ENCODE data around the gene TMEM82.

Gene TMEM82

DNA sequence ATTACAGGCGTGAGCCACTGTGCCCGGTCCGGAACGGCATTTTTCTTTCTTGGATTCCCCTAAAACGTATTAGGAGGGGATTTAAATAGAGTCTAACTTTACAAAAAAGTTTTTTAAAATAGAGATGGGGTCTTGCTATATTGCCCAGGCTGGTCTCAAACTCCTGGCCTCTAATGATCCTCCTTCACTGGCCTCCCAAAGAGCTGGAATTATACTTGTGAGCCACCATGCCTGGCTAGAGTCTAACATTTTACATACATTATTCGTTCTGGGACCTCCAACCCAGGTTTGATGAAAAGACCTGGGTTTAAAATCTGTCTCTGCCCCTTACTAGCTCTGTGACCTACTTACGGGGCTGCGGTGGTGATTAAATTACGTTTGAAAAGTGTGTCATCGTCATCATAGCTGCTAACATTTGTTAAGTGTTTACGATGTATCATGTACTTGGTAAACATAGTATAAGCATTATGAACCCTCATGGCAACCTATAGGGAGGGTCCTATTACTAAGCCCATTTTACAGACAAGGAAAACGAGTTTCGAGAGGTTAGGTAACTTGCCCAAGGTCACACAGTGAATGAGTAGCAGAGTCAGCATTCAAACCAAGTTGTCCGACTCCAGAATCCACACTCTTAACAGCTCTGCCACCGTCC, 33.7 kb upstream of the TMEM82 start:
- no peak for TF ChIP-seq EZH2 (IDR thresholded peaks at IDR 0.05; ENCODE audit: borderline replicate concordance, low read depth, low read length, severe bottlenecking)
- TF ChIP-seq, protein P1, sequence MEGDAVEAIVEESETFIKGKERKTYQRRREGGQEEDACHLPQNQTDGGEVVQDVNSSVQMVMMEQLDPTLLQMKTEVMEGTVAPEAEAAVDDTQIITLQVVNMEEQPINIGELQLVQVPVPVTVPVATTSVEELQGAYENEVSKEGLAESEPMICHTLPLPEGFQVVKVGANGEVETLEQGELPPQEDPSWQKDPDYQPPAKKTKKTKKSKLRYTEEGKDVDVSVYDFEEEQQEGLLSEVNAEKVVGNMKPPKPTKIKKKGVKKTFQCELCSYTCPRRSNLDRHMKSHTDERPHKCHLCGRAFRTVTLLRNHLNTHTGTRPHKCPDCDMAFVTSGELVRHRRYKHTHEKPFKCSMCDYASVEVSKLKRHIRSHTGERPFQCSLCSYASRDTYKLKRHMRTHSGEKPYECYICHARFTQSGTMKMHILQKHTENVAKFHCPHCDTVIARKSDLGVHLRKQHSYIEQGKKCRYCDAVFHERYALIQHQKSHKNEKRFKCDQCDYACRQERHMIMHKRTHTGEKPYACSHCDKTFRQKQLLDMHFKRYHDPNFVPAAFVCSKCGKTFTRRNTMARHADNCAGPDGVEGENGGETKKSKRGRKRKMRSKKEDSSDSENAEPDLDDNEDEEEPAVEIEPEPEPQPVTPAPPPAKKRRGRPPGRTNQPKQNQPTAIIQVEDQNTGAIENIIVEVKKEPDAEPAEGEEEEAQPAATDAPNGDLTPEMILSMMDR (IDR thresholded peaks at IDR 0.05; ENCODE audit: borderline replicate concordance, extremely low read depth, low read length, poor library complexity, severe bottlenecking): no peak
- no peak overlapping the region for H3K4me2 ChIP-seq (ENCODE audit: insufficient read depth, low read length)
- no peak for DNase-seq
- no peak for ATAC-seq (ENCODE audit: insufficient read depth, low read depth)
- H3K27ac ChIP-seq (ENCODE audit: low read length): no peak overlapping the region
- no peaks in the 10 kb centered on the region for H3K4me1 ChIP-seq (ENCODE audit: insufficient read depth, low read length)
- no peaks in the 10 kb centered on the region for H3K27me3 ChIP-seq (ENCODE audit: insufficient read depth, low read length, poor library complexity)
- no peak overlapping the region for H3K9ac ChIP-seq (ENCODE audit: low read depth, low read length)
- H3K9me3 ChIP-seq (ENCODE audit: insufficient read depth, low read length, severe bottlenecking): no peaks in the 10 kb centered on the region
- H4K20me1 ChIP-seq (ENCODE audit: insufficient read depth, low read length): peaks cover 37% of the 10 kb centered on the region
- H3K4me3 ChIP-seq (ENCODE audit: low read depth in 1 of 2, low read length in 2 of 2): no peak overlapping the region
- peaks cover 53% of the 10 kb centered on the region for H3K79me2 ChIP-seq (ENCODE audit: insufficient read depth, low read length)
- H3K36me3 ChIP-seq (ENCODE audit: insufficient read depth, low read length): peaks cover 18% of the 10 kb centered on the region
- H2AFZ ChIP-seq (ENCODE audit: low read depth, low read length): no peak overlapping the region

DNA sequence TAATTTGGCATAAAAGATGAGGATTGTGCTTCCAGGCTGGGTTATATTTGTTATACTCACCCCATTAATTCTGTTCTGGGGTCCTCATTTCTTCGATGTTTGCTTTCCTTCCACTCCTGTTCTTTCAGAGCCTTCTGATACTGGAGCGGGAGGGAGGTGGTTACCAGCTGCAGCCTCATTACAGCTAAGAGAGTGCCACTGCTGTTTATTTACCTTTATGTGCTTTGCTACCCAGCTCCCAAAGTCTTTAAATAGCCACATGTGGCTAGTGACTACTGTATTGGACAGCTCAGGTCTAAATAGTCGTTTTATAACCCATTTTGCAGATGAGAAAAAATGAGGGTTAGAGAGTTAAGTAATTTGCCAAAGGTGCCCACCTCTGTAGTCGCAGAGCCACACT, 33.1 kb upstream of the TMEM82 start:
- H3K27ac ChIP-seq (ENCODE audit: low read length): no peak overlapping the region
- no peak overlapping the region for H3K4me3 ChIP-seq (ENCODE audit: low read depth in 1 of 2, low read length in 2 of 2)
- H3K9me3 ChIP-seq (ENCODE audit: insufficient read depth, low read length, severe bottlenecking): no peaks in the 10 kb centered on the region
- H3K4me2 ChIP-seq (ENCODE audit: insufficient read depth, low read length): no peak overlapping the region
- TF ChIP-seq, protein P1 (IDR thresholded peaks at IDR 0.05; ENCODE audit: borderline replicate concordance, extremely low read depth, low read length, poor library complexity, severe bottlenecking): no peak
- no peak for TF ChIP-seq EZH2 (IDR thresholded peaks at IDR 0.05; ENCODE audit: borderline replicate concordance, low read depth, low read length, severe bottlenecking)
- H3K27me3 ChIP-seq (ENCODE audit: insufficient read depth, low read length, poor library complexity): no peaks in the 10 kb centered on the region
- ATAC-seq (ENCODE audit: insufficient read depth, low read depth): no peak
- H3K4me1 ChIP-seq (ENCODE audit: insufficient read depth, low read length): no peaks in the 10 kb centered on the region
- peaks cover 34% of the 10 kb centered on the region for H4K20me1 ChIP-seq (ENCODE audit: insufficient read depth, low read length)
- no peak overlapping the region for H3K9ac ChIP-seq (ENCODE audit: low read depth, low read length)
- H3K36me3 ChIP-seq (ENCODE audit: insufficient read depth, low read length): peaks cover 18% of the 10 kb centered on the region
- H3K79me2 ChIP-seq (ENCODE audit: insufficient read depth, low read length): peaks cover 51% of the 10 kb centered on the region
- no peak for DNase-seq
- no peak overlapping the region for H2AFZ ChIP-seq (ENCODE audit: low read depth, low read length)

DNA sequence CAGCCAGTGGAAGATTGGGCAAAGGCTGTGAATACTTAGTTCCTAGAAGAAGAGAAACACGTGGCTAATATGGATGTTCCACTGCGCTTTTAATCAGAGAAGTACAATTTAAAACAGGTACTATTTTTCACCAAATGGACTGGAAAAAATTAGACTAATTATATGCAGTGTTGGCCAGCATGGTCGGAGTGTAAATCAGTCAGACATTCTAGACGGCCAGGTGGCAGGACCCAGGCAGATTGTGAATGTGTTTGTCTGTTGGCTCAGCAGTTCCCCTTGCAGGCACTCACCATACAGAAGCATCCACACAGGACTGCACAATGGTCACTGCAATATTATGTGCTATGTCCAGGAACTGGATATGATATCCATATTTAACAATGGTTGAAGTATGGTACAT, 30.1 kb upstream of the TMEM82 start:
- Histone ChIP-seq H4K20me1 (ENCODE audit: insufficient read depth, low read length) (peaks cover 37% of the 10 kb centered on the region; the same call in 1 of the 2 replicates), H3K4me1 (ENCODE audit: insufficient read depth, low read length) (no peaks in the 10 kb centered on the region), H3K9me3 (ENCODE audit: insufficient read depth, low read length, severe bottlenecking) (no peaks in the 10 kb centered on the region), H3K4me3 (ENCODE audit: low read depth in 1 of 2, low read length in 2 of 2) (no peak overlapping the region), H3K79me2 (ENCODE audit: insufficient read depth, low read length) (peaks cover 42% of the 10 kb centered on the region), H3K36me3 (ENCODE audit: insufficient read depth, low read length) (peaks cover 20% of the 10 kb centered on the region), H3K27ac (ENCODE audit: low read length) (no peak overlapping the region), H3K4me2 (ENCODE audit: insufficient read depth, low read length) (no peak overlapping the region), H3K9ac (ENCODE audit: low read depth, low read length) (no peak overlapping the region), H2AFZ (ENCODE audit: low read depth, low read length) (no peak overlapping the region), H3K27me3 (ENCODE audit: insufficient read depth, low read length, poor library complexity) (no peaks in the 10 kb centered on the region)
- no peak for TF ChIP-seq EZH2 (IDR thresholded peaks at IDR 0.05; ENCODE audit: borderline replicate concordance, low read depth, low read length, severe bottlenecking)
- TF ChIP-seq, protein P1 (IDR thresholded peaks at IDR 0.05; ENCODE audit: borderline replicate concordance, extremely low read depth, low read length, poor library complexity, severe bottlenecking): no peak
- no peak for ATAC-seq (ENCODE audit: insufficient read depth, low read depth)
- no peak for DNase-seq

Data from DND-41 (cell line).